Stimulated activated CD8-positive, alpha-beta memory T cell treated with anti-CD3 and anti-CD28 coated beads, Interleukin-7, amount 100 ng/mL, for 4 hours (primary cell): Measurements from ENCODE around the gene CUTA.

Experiments
- DNase-seq, 2 donors: peaks; one replicate each; pipeline ENCODE4 v3.0.0-alpha.2; 2020; ENCODE audit warnings: low read depth in 2 of 2

The CUTA gene

DNA sequence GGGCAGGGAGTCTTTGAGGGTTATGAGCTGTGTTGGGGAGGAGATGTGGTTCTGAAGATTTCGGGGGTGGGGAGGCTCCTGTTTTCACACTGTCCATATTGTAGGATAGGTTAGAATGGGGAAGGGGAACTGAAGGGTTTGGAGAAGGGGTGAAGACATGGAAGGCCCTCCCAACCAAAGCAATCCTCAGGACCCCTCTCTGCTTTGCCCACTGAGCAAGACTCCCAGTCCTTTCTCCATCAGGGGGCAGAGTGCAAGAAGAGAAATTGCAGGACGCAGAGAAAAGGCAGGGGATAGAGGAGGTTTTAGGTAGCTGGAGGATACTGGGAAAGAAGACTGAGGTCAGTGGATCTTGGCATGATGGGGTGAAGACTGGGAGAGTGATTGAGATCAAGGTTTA, 5.9 kb upstream of the CUTA start:
- no peak for DNase-seq

DNA sequence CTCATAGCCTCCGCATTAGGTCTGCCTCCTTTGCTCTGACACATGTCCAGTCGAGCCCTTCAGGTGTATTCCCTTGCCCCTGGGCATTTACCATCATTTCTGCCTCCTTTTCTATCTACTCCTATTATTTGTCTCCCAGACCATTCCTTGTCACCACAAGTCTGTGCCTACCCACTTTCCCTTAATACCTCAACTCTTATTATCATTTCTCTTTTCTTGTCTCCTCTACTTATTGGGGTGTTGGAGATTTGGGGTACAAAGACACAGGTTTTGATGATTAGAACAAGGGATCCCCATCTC, 3.4 kb upstream of the CUTA start:
- DNase-seq, result no peak

DNA sequence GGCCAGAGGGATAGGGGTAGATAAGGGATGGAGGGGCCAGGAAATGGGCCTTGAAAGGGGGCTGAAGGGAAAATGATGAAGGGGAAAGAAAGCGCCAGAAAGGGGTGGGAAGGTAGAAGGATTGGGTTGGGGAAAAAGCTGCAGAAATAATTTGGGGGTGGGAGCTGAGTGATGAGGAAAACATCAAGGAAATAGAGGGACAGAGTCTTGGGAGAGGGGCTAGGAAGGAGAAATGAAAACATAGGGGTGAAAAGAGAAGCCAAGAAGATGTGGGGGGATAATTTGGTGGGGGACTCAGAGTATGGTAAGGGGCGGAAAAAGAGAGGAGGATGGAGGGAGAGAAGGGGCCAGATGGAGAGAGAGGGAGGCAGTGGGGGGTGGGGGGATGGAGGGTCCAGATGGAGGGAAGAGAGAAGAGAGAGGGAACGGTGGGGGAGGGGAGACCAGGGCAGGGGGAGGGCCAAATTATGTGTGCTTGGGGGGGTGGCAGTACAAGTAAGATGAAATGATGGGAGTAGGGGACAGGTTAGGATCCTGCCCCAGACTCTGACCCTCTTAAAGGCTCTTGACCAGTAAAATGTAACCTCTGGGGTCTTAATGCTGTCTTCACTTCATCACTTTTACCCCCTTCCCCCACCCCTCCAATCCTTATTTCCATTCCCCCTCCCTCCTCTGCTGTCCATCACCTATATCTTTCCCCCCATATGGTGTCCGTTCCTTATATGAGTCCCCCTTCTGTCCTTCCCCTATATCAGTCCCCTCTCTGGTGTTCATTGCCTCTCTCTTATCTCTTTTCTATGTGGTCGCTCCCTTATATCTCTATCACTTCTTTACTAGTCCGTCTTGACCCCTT, 2.8 kb upstream of the CUTA start:
- DNase-seq, result no peak

DNA sequence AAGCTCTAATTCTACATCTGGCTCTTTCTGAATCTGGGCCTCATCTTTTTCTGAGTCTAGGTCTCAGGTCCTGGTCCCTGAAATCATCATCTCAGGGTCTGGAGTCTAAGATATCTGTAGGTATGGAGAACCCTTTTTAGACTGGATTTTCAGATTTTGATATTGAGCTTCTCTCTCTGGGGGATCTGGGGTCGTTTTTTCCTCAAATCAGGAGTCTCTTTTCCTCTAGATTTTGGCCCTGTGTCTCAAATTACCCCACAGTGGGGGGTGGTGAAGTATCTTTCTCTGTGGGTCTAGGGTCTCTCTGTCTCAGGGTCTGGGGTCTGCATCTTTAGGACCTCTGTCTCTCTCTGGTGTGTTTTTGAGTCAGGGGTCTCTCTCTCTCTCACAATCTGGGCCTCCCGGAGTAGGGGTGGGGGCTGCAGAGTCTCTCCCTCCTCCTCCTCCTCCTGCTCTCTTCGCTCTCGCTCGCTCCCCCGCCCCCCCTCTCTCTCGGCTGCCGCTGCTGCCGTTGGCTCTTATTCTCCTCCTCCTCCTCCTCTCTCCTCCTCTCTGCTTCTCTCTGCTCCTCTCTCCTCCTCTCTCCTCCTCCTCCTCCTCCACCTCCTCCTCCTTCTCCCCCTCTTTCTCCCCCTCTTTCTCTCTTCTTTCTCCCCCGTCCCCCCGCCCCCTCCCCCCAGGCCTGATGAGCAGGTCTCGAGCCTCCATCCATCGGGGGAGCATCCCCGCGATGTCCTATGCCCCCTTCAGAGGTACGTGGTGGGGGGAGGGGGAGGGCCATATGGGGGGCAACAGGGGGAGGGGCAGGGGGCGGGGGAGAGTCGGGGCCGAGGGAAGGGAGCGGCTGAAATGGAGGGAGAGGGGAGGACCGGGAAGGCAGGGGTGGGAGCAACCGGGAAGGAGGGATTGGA, 1.9 kb upstream of the CUTA start, which contains the start of gene SYNGAP1:
Gene SYNGAP1, plus strand, starts transcription at position 486 of the 911 bp plus-strand sequence. Its CDS starts 200 bp downstream, at position 686.
- DNase-seq, result no peak

DNA sequence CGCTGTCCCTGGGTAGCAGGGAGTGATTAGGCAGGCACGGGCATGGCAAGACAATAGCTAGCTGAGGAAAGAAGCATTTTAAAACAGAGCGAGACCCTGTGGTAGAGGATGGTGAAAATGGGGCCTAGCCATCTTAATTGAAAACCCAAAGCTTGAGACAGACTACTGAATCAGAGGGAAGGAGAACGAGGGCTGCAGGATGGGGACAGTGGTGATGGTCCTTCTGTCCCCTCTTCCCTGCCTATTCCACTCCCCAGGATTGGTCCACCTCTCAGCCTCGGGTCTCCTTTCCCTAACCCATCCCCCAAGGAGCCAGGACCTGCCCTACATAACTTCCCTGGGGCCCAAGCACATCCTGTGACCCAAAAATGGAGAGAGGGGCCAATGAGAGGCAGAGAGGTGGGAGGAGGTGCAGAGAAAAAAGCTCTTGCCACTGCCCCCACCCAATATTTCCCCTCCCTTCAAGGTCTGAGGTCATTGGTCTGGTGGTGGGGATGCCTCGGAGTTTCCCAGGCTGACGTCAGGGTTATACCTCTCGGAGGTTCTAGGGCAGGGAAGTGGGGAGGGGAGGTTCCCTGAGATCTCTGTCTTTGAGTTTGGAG, 884 bp upstream of the CUTA start:
- peak in 1 of 2 donors; percentile 38 for DNase-seq

DNA sequence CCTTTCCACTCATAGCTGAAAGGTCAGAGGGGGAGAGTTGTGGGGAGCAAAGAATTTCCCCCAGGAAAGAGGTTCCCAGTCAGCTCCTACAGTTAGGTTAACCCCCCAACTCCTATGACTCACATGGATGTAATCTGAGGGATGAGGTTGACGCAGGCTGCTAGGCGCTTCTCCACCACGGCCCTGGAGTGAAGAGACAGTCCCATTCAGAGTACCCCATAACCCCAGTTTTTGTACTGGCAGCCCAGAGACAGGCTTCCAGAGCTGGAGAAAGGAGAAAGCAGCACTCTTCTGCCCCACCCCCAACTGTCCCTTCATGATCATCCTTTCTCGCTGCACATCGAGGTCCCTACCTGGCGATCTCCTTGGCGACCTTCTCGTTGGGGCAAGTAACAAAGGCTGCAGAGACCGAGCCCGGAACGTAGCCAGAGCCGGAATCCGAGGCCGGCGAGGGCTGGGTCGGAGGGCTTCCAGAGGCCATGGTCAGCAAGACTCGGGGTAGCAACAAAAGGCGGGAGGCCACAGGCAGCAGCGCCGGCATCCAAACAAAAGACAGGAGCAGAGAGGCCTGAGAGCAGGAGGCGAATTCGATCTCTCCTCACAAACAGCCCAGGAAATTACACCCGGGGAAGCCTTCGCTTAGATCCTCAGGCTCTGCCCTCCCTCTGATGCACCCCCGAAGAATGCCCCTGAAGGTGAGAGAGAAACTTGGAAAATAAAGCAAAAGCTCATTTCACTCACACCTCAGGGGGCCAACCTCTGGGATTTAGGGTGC, 592 bp downstream of the CUTA start:
- DNase-seq, result no peak

DNA sequence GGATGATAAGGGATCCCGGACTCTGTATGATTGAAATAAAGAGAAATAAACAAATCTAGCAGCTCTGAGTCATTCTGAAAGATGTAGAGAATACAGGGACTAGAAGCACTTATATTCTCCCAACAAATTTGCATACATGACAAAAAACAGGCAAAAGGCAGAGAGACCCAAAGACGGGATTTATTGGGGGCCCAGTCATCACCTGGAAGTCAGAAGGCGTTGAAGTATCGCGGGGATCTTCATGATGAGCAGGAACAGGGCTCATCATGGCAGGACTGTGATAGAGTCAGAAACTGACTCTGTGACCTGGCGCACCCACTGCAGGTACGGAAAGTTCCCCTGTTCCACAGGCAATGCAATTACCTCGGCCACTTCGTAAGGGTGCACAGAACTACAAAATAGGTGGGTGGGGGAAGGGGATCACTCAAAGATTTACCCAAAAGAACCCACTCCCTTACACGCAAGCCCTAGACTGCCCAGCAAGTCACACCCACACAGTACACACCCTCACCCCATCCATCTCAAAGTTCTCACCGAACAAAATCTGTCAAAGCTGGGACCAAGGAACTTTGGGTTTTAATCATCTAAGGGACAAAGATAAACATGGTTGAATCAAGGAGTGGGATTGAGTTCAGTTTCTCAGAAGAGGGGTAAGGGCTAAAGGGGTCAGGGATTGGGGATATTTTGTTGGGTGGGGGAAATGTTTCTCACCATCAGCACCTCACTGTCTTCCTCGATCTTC, 1.4 kb downstream of the CUTA start:
- DNase-seq, result no peak

DNA sequence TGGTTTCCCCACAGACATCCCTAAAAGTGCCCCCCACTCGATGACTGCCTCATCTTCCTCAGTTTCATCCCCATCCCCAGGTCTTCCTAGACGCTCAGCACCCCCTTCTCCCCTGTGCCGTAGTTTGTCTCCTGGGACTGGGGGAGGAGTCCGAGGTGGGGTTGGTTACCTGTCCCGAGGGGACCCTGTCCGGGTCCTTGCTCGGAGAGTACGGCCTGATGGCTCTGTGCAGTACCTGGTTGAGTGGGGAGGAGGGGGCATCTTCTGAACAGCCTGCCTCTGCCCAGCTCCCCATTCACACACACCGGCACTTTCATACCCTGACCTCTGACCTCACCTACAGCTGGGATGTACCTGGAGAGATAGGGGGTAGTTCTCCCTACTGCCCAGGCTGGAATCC, 2.1 kb downstream of the CUTA start:
- DNase-seq, result no peak

DNA sequence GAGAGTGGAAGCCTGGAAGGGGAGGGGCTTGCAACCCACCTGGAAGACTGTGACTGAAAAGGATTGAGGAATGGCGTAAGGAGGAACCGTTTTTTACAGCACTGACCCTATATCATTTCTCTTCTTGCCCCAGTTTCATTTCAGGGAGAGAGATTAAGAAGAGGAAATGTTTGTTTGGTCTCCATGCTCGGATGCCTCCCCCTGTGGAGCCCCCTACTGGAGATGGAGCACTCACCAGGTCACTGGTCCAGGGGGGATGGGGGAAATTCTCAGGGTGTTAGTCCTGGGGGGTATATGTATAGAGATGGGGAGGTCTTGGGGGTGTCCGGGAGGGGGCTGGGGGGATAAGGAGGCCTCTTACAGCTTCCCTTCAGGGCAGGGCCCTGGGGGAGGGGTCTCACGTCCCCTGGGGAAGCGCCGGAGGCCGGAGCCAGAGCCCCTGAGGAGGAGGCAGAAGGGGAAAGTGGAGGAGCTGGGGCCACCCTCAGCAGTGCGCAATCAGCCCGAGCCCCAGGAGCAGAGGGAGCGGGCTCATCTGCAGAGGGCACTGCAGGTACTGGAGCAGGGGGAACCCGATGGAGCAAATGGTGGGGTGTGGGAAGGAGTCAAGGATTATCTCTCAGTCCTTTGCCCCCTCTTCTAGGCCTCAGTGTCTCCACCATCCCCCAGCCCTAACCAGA, 3.2 kb downstream of the CUTA start:
- no peak for DNase-seq

DNA sequence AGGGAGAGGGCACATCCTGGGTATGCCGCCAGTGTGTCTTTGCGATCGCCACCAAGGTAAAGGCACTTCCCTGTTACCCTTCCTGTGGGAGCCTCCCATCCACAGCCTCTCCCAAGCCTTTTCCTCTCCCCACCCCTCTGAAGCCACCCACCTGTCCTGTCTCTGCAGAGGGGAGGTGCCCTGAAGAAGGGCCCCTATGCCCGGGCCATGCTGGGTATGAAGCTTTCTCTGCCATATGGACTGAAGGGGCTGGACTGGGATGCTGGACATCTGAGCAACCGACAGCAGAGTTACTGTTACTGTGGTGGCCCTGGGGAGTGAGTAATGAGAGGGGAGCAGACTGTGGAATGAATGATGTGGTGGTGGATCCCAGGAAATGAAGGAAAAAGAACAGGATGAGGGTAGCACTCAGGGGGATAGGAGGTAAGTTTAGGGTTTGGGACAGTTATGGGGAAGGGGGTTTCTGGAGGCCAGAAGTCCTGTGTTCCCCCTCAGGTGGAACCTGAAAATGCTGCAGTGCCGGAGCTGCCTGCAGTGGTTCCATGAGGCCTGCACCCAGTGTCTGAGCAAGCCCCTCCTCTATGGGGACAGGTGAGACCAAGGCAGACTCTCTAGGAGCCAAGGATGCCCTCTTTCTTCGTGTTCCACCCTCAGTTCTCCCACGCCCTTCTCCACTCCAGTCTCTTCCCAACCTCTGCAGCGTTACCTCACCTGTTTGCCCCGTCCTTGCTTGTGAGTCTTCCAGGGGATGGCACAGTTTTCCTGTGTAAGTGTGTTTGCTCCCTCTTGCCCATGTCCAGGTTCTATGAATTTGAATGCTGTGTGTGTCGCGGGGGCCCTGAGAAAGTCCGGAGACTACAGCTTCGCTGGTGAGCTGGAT, 4.4 kb downstream of the CUTA start:
- DNase-seq, result no peak

DNA sequence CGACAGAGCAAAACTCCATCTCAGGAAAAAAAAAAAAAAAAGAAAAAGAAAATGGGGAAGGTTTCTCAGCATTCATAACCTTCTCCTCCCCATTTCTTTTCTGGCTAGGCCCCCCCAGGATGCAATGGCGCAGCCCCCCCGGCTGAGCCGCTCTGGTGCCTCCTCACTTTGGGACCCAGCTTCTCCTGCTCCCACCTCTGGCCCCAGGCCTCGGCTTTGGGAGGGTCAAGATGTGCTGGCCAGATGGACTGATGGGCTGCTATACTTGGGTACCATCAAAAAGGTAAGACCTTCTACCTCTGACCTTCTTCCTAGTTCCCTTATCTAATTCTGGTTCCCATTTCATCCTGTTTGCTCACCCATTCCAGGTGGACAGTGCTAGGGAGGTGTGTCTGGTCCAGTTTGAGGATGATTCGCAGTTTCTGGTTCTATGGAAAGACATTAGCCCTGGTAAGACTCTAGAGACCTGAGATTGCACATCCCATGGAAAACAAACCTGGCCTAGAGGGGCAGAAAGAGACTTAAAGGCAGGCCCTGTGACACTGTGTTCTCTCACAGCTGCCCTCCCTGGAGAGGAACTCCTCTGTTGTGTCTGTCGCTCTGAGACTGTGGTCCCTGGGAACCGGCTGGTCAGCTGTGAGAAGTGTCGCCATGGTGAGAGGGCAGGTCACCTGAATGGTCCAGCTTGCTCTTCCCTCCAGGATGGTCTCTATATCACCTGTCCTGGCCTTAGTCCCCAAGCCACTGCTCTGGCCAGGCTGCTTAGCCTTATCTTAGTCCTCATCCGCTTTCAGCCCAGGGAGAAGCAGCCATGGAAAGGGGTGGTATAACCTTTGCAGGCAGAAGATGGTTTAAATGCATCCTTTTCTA, 5.5 kb downstream of the CUTA start:
- no peak for DNase-seq

DNA sequence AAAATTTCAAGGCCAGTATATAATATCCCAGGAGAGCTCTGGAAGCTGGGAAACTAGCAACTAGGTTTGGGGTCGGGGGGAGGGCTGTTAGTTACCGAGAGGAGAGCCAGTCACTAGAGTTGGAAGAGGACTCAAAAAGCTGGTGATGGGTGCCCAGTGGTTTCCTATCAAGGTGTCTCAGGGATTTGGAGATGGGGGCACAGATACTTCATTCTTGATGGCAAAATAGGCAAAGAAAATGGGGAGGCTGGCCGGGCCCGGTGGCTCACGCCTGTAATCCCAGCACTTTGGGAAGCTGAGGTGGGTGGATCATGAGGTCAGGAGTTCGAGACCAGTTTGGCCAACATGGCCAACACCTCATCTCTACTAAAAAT, 6.3 kb downstream of the CUTA start:
- DNase-seq, result no peak

DNA sequence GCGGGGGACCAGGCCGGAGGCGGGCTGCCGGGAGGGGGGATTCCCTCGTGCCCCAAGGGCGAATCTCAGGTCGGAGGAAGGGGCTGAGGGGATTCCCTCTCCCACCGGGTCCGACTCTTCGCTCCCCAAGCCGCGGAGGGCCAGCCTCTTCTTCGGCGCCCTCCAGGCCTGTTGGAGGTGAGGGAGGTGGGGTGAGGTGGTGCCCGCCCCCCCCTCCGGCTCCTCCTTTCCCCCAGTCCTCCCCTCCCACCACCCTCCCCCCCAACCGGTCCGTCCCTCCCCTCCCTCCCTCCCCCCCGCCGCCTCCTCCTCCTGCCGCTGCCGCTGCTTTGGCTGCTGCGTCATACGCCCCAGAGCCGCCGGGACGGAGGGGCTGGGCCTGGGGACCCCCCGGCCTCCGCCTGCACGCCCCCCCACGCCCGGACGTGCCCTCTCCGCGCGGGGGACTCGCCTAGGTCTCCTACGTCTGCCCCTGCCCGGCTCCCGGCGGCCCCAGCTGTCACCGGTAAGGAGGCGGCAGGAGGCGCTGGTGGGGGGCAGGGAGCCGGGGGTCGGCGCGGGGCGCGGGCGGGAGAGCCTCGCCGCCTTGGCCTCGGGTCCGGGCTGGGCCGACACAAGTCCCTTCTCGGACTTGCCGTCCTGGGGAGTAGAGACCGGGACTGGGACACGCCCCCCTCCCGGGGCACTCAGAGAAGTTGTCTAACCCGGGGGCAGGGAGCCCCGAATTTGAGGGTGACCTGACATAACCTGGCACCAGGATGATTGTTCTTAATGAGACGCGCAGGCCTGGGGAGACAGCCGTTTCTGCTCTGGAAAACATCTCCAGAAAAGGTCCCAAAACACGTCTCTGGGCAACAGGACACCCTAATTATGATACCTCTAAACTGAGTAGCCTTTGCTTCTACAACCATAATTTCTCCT, 6.9 kb downstream of the CUTA start, which contains the start of gene PHF1:
Gene PHF1, plus strand, starts transcription at position 304 of the 921 bp plus-strand sequence. CDS start 1,250 bp downstream, outside the sequence.
- peak; percentile 65 to 80 for DNase-seq

DNA sequence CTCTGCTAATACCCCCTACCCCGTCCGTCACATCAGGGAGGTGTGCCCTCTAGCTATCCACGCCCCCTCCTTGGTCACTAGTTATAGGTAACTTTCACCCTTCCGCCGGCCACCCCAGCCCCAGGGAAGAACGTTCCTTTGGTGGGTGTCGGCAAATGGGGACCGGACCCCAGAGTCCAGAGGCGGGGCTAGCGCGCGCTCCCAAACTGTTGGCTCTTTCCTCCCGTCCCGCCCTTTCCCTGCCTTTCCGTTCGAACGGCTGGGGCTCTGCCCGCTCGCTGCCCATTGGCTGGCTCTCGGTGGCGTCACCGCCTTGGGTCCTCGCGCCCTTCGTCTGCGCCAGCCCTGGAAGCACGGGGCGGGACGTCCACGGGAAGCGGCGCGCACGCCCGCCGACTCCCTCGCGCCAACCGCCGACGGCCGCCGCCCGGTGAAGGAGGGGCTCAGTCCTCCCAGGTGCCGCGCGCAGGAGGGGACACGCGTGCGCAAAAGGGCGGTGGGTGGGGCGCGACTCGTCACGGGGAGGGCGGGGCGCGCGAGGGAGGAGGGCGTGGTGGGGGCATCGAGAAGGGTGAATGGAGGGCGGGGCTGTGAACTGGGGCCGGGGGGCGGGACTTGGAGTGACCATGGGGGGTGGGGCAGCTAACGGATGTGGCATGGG, 7.7 kb downstream of the CUTA start:
- peak; percentile 96 to 97 for DNase-seq

DNA sequence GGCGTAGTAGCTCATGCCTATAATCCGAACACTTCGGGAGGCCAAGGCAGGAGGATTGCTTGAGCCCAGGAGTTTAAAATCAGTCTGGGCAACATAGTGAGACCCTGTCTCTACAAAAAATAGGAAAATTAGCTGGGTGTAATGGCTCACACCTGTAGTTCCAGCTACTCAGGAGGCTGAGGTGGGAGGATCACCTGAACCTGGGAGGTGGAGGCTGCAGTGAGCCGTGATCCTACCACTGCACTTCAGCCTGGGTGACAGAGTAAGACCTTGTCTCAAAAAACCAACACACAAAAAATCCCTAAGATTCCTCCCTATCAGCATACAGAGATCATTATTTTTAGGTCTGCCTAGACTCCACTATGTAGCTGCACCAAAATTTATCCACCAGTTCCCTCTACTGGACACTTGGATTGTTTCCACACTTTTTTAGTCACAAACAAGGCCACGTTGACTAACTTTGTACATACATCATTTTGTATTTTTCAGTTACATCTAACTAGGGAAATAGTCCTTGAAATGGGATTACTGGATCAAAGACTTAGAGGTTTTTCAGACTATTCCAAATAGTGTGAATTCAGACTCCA, 10.7 kb downstream of the CUTA start:
- DNase-seq, result no peak

DNA sequence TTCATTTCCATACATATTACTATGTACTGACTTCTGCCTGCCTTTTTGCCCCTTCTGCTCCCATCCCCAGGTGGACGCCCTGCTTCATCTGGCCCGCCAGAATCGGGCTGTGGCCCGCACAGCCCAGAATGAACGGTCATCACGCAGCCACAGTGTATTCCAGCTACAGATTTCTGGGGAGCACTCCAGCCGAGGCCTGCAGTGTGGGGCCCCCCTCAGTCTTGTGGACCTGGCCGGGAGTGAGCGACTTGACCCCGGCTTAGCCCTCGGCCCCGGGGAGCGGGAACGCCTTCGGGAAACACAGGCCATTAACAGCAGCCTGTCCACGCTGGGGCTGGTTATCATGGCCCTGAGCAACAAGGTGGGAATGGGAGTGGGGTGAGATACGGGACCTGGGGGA, 11.8 kb downstream of the CUTA start:
- no peak for DNase-seq
